Measurements from ENCODE around the gene DCX.

DNA sequence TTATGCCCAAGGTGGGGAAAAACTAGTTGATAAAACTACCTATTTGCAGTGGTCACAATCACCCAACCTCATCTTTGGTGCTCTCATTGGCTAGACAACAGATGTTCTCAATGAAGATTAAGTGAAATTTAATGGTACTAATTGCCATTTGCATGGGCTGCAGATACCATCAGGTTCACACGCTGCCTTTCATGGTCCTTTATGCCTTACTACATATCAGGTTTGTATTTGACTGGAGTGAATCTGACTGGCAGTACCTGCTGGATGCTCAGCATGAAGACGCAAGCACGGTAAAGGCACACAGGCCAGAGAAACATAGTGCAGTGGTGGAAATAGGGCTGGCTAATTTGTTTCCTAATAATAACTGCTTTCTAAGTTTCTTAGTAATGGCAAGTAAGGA, 48.3 kb downstream of the DCX start:
- TF ChIP-seq, protein P1, sequence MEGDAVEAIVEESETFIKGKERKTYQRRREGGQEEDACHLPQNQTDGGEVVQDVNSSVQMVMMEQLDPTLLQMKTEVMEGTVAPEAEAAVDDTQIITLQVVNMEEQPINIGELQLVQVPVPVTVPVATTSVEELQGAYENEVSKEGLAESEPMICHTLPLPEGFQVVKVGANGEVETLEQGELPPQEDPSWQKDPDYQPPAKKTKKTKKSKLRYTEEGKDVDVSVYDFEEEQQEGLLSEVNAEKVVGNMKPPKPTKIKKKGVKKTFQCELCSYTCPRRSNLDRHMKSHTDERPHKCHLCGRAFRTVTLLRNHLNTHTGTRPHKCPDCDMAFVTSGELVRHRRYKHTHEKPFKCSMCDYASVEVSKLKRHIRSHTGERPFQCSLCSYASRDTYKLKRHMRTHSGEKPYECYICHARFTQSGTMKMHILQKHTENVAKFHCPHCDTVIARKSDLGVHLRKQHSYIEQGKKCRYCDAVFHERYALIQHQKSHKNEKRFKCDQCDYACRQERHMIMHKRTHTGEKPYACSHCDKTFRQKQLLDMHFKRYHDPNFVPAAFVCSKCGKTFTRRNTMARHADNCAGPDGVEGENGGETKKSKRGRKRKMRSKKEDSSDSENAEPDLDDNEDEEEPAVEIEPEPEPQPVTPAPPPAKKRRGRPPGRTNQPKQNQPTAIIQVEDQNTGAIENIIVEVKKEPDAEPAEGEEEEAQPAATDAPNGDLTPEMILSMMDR (conservative IDR thresholded peaks at IDR 0.05 in 1 of 2, IDR thresholded peaks at IDR 0.05 in 1 of 2; ENCODE audit: low read depth in 1 of 2, low read length in 2 of 2): no peak
- TF ChIP-seq EZH2 (IDR thresholded peaks at IDR 0.05; ENCODE audit: low read length, missing control alignments): no peak
